DND-41 (cell line): ENCODE data around the gene ATP1B1.

ENCODE experiments used
- ATAC-seq: fragments of 200-7000 bp; cut with Tn5 transposase; 3 replicates; pipeline ENCODE4 v1.9.1; 2021; ENCODE audit warnings: low read depth; ENCODE audit not compliant: insufficient read depth
- DNase-seq: peaks from one replicate; pipeline ENCODE4 v3.0.0-alpha.2; 2020
- H2AFZ ChIP-seq: 2 replicates; pipeline ENCODE4 v1.6.0; 2012; ENCODE audit warnings: low read depth, low read length
- H3K27ac ChIP-seq: 2 replicates; pipeline ENCODE4 v1.5.1; 2012; ENCODE audit warnings: low read length, inconsistent platforms
- H3K27me3 ChIP-seq: fragments of 200-600 bp; sonication (generic); 2 replicates; pipeline ENCODE4 v1.6.0; 2012; ENCODE audit warnings: low read length, mild to moderate bottlenecking, inconsistent platforms; ENCODE audit not compliant: insufficient read depth, poor library complexity
- H3K36me3 ChIP-seq: 2 replicates; pipeline ENCODE4 v1.5.1; 2012; ENCODE audit warnings: low read length, inconsistent platforms; ENCODE audit not compliant: insufficient read depth
- H3K4me1 ChIP-seq: 2 replicates; pipeline ENCODE4 v1.5.1; 2012; ENCODE audit warnings: mild to moderate bottlenecking, low read length; ENCODE audit not compliant: insufficient read depth
- H3K4me2 ChIP-seq: 2 replicates; pipeline ENCODE4 v1.6.0; 2012; ENCODE audit warnings: mild to moderate bottlenecking, moderate library complexity, low read length, inconsistent platforms; ENCODE audit not compliant: insufficient read depth
- H3K4me3 ChIP-seq, 2 experiments: fragments of 200-600 bp in 1 of 2; shearing (Covaris generic) in 1 of 2; 2 replicates each; pipeline ENCODE4 v1.5.1; 2012 to 2016; ENCODE audit warnings: inconsistent platforms in 2 of 2, low read length in 2 of 2, mild to moderate bottlenecking in 2 of 2, low read depth in 1 of 2, moderate library complexity in 1 of 2
- H3K79me2 ChIP-seq: 2 replicates; pipeline ENCODE4 v1.6.0; 2012; ENCODE audit warnings: low read length, inconsistent platforms; ENCODE audit not compliant: insufficient read depth
- H3K9ac ChIP-seq: 2 replicates; pipeline ENCODE4 v1.6.0; 2012; ENCODE audit warnings: low read depth, mild to moderate bottlenecking, inconsistent platforms, low read length, moderate library complexity
- H3K9me3 ChIP-seq: 2 replicates; pipeline ENCODE4 v1.5.1; 2012; ENCODE audit warnings: low read length, moderate library complexity, mild to moderate bottlenecking, inconsistent platforms; ENCODE audit not compliant: insufficient read depth, severe bottlenecking
- H4K20me1 ChIP-seq: 2 replicates; pipeline ENCODE4 v1.6.0; 2012; ENCODE audit warnings: low read length; ENCODE audit not compliant: insufficient read depth
- EZH2 ChIP-seq: IDR thresholded peaks from 3 replicates; pipeline ENCODE4 v1.6.1; 2012; ENCODE audit warnings: borderline replicate concordance, low read depth, mild to moderate bottlenecking, moderate library complexity, low read length, inconsistent platforms; ENCODE audit not compliant: severe bottlenecking
- TF ChIP-seq, protein P1 (sequence below): IDR thresholded peaks from 2 replicates; pipeline ENCODE4 v1.5.1; 2012; ENCODE audit warnings: borderline replicate concordance, low read length, moderate library complexity, mild to moderate bottlenecking; ENCODE audit not compliant: poor library complexity, severe bottlenecking; ENCODE audit errors: extremely low read depth

The ATP1B1 gene

DNA sequence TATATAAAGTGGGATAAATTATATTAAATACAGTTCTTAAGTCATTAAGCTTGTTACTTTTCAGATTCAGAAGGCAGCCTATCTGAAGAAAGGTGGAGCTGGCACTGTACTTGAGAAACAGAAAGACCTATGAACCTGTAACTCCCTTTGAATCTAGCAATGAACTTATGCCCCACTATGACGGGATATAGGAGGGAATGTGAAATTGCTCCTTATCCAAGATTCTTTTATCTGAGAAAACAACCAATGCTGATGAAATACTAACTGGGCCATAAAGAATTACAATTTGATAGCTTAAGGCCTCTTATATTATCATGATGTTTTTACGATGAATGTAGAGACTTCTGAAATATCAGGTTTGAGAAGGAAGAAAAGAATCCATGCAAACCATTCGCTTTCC lies 50.1 kb downstream of the ATP1B1 start:
- H3K4me2 ChIP-seq: no peak overlapping the region
- no peak for TF ChIP-seq EZH2
- TF ChIP-seq, protein P1, sequence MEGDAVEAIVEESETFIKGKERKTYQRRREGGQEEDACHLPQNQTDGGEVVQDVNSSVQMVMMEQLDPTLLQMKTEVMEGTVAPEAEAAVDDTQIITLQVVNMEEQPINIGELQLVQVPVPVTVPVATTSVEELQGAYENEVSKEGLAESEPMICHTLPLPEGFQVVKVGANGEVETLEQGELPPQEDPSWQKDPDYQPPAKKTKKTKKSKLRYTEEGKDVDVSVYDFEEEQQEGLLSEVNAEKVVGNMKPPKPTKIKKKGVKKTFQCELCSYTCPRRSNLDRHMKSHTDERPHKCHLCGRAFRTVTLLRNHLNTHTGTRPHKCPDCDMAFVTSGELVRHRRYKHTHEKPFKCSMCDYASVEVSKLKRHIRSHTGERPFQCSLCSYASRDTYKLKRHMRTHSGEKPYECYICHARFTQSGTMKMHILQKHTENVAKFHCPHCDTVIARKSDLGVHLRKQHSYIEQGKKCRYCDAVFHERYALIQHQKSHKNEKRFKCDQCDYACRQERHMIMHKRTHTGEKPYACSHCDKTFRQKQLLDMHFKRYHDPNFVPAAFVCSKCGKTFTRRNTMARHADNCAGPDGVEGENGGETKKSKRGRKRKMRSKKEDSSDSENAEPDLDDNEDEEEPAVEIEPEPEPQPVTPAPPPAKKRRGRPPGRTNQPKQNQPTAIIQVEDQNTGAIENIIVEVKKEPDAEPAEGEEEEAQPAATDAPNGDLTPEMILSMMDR: no peak
- DNase-seq (no peak), ATAC-seq (no peak)
- H3K36me3 ChIP-seq: no peaks in the 10 kb centered on the region
- H3K9me3 ChIP-seq: no peaks in the 10 kb centered on the region
- H3K79me2 ChIP-seq: no peaks in the 10 kb centered on the region
- no peaks in the 10 kb centered on the region for H3K27me3 ChIP-seq
- no peak overlapping the region for H2AFZ ChIP-seq
- no peaks in the 10 kb centered on the region for H4K20me1 ChIP-seq
- H3K9ac ChIP-seq: no peak overlapping the region
- no peak overlapping the region for H3K4me3 ChIP-seq
- no peaks in the 10 kb centered on the region for H3K4me1 ChIP-seq
- H3K27ac ChIP-seq: no peak overlapping the region

DNA sequence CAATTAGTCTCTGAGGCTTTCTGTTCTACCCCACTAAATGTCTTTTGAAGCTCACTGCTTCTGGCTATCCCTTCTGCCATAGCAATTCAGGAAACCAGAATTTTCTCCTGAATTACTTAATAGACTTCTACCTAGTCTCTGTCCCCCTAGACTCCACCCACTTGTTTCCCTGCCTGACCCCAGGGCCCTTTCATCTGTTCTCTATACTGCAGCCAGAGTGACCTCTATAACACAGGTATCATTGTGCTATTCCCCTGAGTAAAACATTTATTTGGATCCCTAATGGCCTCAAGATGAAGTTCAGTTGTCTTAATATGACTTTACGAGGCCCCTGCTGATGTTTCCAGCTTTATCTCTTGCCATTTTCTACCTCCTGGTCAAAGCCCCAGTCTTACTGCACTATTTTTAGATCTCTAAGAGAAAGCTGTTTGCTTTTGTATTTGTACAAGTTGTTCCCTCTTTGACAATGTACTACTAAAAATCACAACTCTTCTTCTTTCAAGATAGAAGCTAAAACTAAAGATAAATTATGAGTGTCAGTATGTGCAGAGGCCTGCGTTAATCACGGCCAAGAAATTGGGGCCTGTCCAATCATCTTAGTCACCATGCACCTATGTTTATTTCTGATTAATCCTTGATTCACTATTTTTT lies 54.5 kb downstream of the ATP1B1 start:
- Histone ChIP-seq H3K27ac (no peak overlapping the region), H2AFZ (no peak overlapping the region), H3K9ac (no peak overlapping the region), H3K9me3 (no peaks in the 10 kb centered on the region), H3K4me1 (no peaks in the 10 kb centered on the region), H3K36me3 (no peaks in the 10 kb centered on the region), H3K27me3 (no peaks in the 10 kb centered on the region), H3K4me2 (no peak overlapping the region), H3K79me2 (no peaks in the 10 kb centered on the region), H3K4me3 (no peak overlapping the region), H4K20me1 (no peaks in the 10 kb centered on the region)
- no peak for DNase-seq
- no peak for TF ChIP-seq EZH2
- TF ChIP-seq, protein P1: no peak
- ATAC-seq: no peak

DNA sequence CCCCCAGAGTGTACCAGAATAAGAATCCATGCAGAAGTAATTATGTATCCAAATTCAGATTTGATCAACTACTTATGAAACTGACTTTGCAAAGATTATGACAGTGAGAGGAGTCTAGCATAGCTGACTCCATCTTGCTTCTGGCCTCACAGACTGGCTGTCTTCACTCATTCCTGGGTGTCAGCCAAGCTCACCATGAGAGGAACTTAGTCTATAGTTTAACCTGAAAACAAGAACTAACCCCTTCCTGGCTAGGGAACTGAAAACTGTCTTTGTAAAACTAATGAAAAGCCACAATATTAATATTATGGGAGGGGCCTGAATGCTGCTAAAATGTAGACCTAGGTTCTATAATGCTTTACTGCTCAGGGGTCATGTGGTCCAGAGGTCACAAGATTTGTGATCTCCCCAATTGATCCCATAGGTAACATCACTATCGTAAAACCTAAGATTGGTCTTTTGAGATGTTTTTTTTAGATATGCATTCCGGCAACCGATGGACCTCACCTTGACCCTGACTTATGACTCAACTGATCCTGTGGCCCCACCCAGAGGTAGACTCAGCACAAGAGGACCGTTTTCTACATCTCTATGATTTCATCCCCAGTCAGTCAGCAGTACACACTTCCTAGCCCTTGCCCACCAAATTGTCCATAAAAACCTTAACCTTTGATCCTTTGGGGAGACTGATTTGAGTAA lies 55.2 kb downstream of the ATP1B1 start:
- TF ChIP-seq, protein P1: no peak
- TF ChIP-seq EZH2: no peak
- no peaks in the 10 kb centered on the region for H3K4me1 ChIP-seq
- ATAC-seq (no peak), DNase-seq (no peak)
- H2AFZ ChIP-seq: no peak overlapping the region
- no peak overlapping the region for H3K4me2 ChIP-seq
- H4K20me1 ChIP-seq: no peaks in the 10 kb centered on the region
- H3K9ac ChIP-seq: no peak overlapping the region
- H3K4me3 ChIP-seq: no peak overlapping the region
- H3K27ac ChIP-seq: no peak overlapping the region
- H3K79me2 ChIP-seq: no peaks in the 10 kb centered on the region
- no peaks in the 10 kb centered on the region for H3K9me3 ChIP-seq
- no peaks in the 10 kb centered on the region for H3K27me3 ChIP-seq
- no peaks in the 10 kb centered on the region for H3K36me3 ChIP-seq
